GM12891 (cell line): ENCODE measurements around the gene ZSWIM2.
A peak's percentile ranks its signal among the peaks of the same experiment; 100 is the strongest.

Experiments used
- DNase-seq: peaks from one replicate; pipeline ENCODE4 v3.0.0; 2011; ENCODE audit warnings: low spot score; ENCODE audit not compliant: insufficient read length
- FAIRE-seq: peaks from 2 replicates; lab custom pipeline; 2011; peaks lifted over from hg19 to GRCh38; lab: Jason Lieb, UNC
- PAX5 ChIP-seq: IDR thresholded peaks from 2 replicates; pipeline ENCODE4 v1.6.1; 2011; ENCODE audit warnings: low read length, moderate library complexity, mild to moderate bottlenecking; ENCODE audit not compliant: insufficient read depth, severe bottlenecking
- POLR2A ChIP-seq: IDR thresholded peaks from 2 replicates; pipeline ENCODE4 v1.6.1; 2011; ENCODE audit warnings: low read depth, low read length, control low read depth
- POLR2AphosphoS5 ChIP-seq: IDR thresholded peaks from 2 replicates; pipeline ENCODE4 v1.6.1; 2011; ENCODE audit warnings: low read depth, low read length, control low read depth
- POU2F2 ChIP-seq: IDR thresholded peaks from 2 replicates; pipeline ENCODE4 v1.6.1; 2011; ENCODE audit warnings: low read depth, mild to moderate bottlenecking, control low read depth, low read length, moderate library complexity
- SPI1 ChIP-seq: IDR thresholded peaks from 2 replicates; pipeline ENCODE4 v1.6.1; 2011; ENCODE audit warnings: low read depth, low read length, control low read depth
- TAF1 ChIP-seq: IDR thresholded peaks from 2 replicates; pipeline ENCODE4 v1.6.1; 2011; ENCODE audit warnings: low read depth, low read length, control low read depth

The ZSWIM2 gene

GRCh38 chr2:186883666-186884065 is 34.7 kb upstream of the ZSWIM2 start:
- FAIRE-seq (no peak), DNase-seq (no peak)
- TF ChIP-seq POLR2AphosphoS5 = no peak
- no peak for TF ChIP-seq PAX5
- TF ChIP-seq POLR2A = no peak
- no peak for TF ChIP-seq TAF1
- no peak for TF ChIP-seq POU2F2
- TF ChIP-seq SPI1 = no peak

- DNase-seq = no peak
- FAIRE-seq = no peak
- TF ChIP-seq PAX5 = no peak
- TF ChIP-seq POLR2A = no peak
- TF ChIP-seq SPI1 = no peak
- no peak for TF ChIP-seq TAF1
- TF ChIP-seq POU2F2 = no peak
- no peak for TF ChIP-seq POLR2AphosphoS5
Measured at GRCh38 chr2:186882511-186883071, 33.6 kb upstream of the ZSWIM2 start.

- TF ChIP-seq SPI1 = no peak
- TF ChIP-seq PAX5 = no peak
- no peak for TF ChIP-seq POLR2A
- TF ChIP-seq POLR2AphosphoS5 = no peak
- no peak for TF ChIP-seq TAF1
- no peak for TF ChIP-seq POU2F2
- no peak for DNase-seq
- no peak for FAIRE-seq
Measured at GRCh38 chr2:186881660-186882059, 32.7 kb upstream of the ZSWIM2 start.

- no peak for TF ChIP-seq POLR2A
- TF ChIP-seq PAX5 = no peak
- no peak for TF ChIP-seq TAF1
- TF ChIP-seq POLR2AphosphoS5 = no peak
- no peak for TF ChIP-seq SPI1
- no peak for TF ChIP-seq POU2F2
- no peak for FAIRE-seq
Measured at GRCh38 chr2:186879312-186879711, 30.3 kb upstream of the ZSWIM2 start.

GRCh38 chr2:186874713-186875112 is 25.7 kb upstream of the ZSWIM2 start:
- FAIRE-seq = no peak

More at GRCh38 chr2:186879312-186879711, 30.3 kb upstream of the ZSWIM2 start:
- no peak for DNase-seq

GRCh38 chr2:186871881-186872280 is 22.9 kb upstream of the ZSWIM2 start:
- no peak for FAIRE-seq
- no peak for DNase-seq
- TF ChIP-seq TAF1 = no peak
- no peak for TF ChIP-seq POLR2A
- no peak for TF ChIP-seq SPI1
- no peak for TF ChIP-seq POU2F2
- TF ChIP-seq PAX5 = no peak
- no peak for TF ChIP-seq POLR2AphosphoS5

More at GRCh38 chr2:186874713-186875112, 25.7 kb upstream of the ZSWIM2 start:
- TF ChIP-seq TAF1 (no peak), POLR2A (no peak), SPI1 (no peak), POU2F2 (no peak), POLR2AphosphoS5 (no peak), PAX5 (no peak)
- DNase-seq = no peak

GRCh38 chr2:186868344-186868743 is 19.4 kb upstream of the ZSWIM2 start:
- no peak for FAIRE-seq
- TF ChIP-seq POU2F2 (no peak), TAF1 (no peak), PAX5 (no peak)
- no peak for DNase-seq

GRCh38 chr2:186862869-186863709 is 14.1 kb upstream of the ZSWIM2 start:
- no peak for DNase-seq
- TF ChIP-seq TAF1 = no peak
- TF ChIP-seq POLR2A = no peak
- TF ChIP-seq POU2F2 = no peak
- TF ChIP-seq SPI1 = no peak
- TF ChIP-seq POLR2AphosphoS5 = no peak
- no peak for TF ChIP-seq PAX5
- FAIRE-seq = peak; percentile 59

GRCh38 chr2:186855216-186855615 is 6.2 kb upstream of the ZSWIM2 start:
- DNase-seq = no peak
- TF ChIP-seq TAF1 (no peak), SPI1 (no peak), POLR2A (no peak), PAX5 (no peak), POU2F2 (no peak), POLR2AphosphoS5 (no peak)
- no peak for FAIRE-seq

GRCh38 chr2:186853951-186854350 is 5.0 kb upstream of the ZSWIM2 start:
- DNase-seq (no peak), FAIRE-seq (no peak)
- TF ChIP-seq POLR2A (no peak), SPI1 (no peak), PAX5 (no peak), TAF1 (no peak), POU2F2 (no peak), POLR2AphosphoS5 (no peak)

- DNase-seq (no peak), FAIRE-seq (no peak)
Measured at GRCh38 chr2:186852508-186852907, 3.5 kb upstream of the ZSWIM2 start.

More at GRCh38 chr2:186852508-186852907, 3.5 kb upstream of the ZSWIM2 start:
- TF ChIP-seq SPI1 (no peak), POLR2A (no peak), POU2F2 (no peak), TAF1 (no peak), POLR2AphosphoS5 (no peak), PAX5 (no peak)
